Raji (cell line): ENCODE measurements around the gene TH.

ENCODE experiments used
- POLR2A ChIP-seq: IDR thresholded peaks from 2 replicates; pipeline ENCODE4 v1.6.1; 2011; ENCODE audit warnings: low read depth, low read length, control low read depth; ENCODE audit not compliant: insufficient read depth

Gene TH

DNA sequence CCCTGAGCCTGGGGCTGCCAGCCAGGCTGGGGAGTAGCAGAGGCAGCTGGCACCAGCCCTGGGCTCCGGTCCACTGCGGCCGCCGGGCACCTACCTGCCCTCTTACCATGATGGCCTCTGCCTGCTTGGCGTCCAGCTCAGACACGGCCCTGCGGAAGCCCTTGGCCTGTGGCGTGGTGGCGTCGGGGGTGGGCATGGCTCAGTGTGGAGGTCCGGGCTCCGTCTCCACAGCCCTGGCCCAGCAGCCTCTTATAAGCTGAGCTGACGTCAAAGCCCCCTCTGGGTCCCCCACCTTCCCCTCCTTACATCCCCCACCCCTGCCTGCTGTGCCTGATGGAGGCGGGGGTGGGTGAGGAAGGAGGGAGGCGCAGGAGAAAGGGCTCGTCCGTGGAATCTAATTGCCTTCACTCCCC lies at the start of gene TH:
Gene TH (minus strand): TSS at position 225 of the 413 bp plus-strand sequence. CDS start 29 bp downstream, at position 196.
- no peak for TF ChIP-seq POLR2A

- TF ChIP-seq POLR2A, result no peak
Measured at GRCh38 chr11:2221024-2221423, 49.4 kb upstream of the TH start.

DNA sequence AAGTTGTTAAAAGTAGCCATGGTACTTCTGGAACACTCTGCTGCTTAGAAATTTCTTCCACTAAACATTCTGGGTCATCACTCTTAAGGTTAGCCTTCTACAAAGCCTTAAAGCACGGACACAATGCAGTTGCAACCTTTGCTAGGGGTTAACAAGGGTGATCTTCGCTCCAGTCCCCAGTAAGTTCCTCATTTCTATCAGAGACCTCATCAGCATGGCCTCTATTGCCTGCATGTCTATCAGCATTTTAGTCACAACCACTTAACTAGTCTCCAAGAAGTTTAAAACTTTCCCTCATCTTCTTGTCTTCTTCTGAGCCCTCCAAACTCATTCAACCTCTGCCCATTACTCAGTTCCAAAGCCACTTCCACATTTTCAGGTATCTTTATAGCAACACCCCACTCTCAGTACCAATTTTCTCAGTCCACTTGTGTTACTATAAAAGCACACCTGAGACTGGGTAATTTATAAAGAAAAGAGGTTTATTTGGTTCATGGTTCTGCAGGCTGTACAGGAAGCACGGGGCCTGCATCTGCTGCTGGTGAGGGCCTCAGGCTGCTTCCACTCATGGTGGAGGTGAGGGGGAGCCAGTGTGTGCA lies 48.7 kb upstream of the TH start:
- no peak for TF ChIP-seq POLR2A

- TF ChIP-seq POLR2A, result no peak
Measured at GRCh38 chr11:2219318-2220017, 47.9 kb upstream of the TH start.

GRCh38 chr11:2218031-2218633 lies 46.5 kb upstream of the TH start:
- no peak for TF ChIP-seq POLR2A

DNA sequence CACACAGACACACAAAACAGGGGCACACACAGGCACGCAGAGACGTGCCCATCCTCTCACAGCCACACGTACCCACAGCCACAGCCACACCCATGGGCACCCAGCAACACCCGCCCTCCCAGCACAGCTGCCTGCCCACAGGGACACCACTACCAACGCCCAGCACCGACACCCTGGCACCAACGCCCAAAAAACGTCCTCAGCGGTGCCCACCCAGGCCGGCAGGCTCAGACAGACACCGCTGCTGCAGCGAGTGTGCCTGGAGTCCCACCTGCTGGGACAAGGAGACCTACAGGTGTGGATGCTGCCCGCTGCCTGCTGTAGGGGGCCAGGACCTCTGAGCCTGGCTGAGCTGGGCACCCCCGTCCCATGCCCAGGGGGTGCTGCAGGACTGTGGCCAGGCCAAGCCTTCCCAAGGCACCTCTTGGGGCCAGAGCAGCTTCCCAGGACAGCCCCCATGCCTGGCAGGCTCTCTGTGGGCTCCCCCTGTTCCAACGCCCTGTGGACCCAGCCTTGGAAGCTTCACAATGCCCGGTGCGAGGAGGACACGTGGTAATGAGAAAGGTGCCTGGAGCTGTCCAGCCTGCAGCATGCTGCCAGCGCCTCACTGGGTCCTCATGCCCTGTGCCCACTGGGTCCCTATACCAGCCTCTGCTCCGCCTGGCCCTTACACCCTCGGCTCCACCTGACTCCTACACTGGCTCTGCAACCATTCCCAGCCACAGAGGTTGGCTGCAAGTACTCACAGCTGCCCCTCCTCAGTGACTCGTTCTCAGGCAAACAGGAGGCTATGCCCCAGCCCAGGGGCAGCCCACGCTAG lies 45.8 kb upstream of the TH start:
- no peak for TF ChIP-seq POLR2A

GRCh38 chr11:2216400-2217064 lies 44.9 kb upstream of the TH start:
- TF ChIP-seq POLR2A, result no peak

- no peak for TF ChIP-seq POLR2A
Measured at GRCh38 chr11:2215561-2216399, 44.2 kb upstream of the TH start.

DNA sequence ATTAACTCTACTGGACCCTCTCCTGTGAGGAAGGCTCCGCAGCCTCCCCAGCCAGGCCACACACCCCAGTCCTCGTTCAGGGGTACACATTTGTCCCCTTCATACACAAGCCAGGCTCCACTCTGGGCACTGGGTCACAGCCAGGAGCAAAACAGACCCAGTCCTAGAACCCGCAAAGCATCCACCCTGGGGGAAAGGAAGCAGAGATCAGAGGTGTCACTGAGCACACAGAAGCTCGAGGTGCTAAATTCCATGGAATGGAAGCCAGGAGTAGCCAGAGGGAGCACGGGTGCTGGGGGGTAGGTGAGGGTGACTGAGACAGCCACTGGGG lies 43.6 kb upstream of the TH start:
- no peak for TF ChIP-seq POLR2A

DNA sequence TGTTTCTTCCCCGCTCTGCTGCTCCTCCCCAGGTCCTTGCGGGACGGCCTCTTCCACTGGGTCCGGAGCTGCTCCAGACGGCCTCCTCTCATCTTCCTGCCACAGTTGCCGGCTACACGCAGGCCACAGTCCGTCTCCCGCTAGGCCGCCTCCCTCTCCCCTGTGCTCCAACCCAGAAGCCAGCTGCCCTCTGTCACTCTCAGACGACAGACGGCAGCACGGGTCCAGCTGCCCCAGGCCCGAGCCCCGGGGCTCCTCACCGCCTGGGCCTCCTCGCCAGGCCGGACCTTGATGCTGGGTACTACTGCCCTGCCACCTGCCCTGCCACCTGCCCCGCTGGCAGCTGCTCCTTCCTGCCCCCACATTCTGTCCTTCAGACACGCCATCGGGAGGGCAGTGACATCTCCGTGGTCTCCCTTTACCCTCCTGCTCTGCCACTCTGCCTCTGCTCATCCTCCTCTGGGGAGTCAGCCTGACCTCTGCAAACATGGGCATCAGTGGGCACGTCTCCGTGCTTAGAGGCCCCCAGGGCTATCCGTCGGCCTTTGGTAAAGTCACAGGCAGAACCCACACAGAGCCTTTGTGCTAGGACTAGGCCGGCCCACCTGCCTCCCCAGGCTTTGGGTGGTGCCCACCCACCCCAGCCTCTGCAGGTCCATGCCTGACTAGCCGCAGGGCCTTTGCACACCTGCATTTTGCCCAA lies 43.1 kb upstream of the TH start:
- no peak for TF ChIP-seq POLR2A

DNA sequence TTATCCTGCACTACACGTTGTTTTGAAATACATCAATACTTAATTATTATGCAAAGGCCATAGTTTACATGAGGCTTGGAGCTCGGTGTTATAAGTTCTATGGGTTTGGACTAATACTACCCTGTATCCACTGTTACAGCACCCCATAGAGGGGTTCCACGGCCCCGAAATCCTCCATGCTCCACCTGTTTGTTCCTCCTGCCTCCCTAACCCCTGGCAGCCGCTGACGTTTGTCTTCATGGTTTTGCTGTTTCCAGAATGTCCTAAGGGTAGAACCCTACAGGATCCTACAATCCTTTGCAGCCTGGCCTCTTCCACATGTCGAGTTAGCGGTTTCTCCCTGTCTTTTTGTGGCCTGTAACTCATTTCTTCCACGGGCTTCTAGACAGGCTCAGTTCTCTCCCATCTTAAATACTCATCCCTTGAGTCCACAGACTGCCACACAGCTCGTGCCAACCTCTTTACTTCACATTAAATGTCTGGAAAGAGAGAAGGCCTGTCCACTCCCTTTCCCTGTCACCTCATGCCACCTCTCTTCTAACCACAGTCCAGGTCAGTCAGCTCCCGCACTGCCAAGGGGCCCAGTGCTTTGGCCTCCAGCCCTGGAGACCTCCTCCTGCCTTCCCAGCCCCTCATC lies 42.4 kb upstream of the TH start:
- TF ChIP-seq POLR2A, result no peak

- no peak for TF ChIP-seq POLR2A
Measured at GRCh38 chr11:2213384-2213842, 41.8 kb upstream of the TH start.
